ENCODE results near the gene RTKN. TPM values are rescaled to one million over a fixed set of nuclear protein-coding genes. Genes with fewer than 3 reads are reported as not detected.

RTKN gene
- total RNA-seq, 1 experiment from 2014 or later, result 87.1 TPM

DNA sequence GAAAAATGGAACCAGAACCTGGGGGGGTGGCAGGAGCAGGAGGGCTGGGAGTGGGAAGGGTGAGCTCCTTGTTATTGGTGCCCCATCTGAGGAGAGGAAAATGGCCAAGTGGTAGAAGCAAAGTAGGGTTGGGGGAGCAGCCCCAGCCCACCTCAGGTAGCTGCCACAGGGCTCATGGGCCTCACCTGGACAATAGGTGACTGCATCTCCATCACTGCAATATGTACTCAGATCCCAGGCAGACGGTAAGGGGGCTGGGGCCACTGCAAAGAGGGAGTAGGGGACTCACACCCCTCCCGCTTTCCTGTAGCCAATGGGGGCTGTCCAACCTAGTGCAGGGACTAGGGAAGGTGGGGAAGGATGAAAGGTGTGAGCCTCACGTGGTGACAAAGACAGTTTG lies 24.5 kb downstream of the RTKN start:
- peaks cover 1 to 18% of the 10 kb centered on the region in 2 experiments; a peak in 3 of 4 replicates for H3K4me1 Mint-ChIP-seq
- DNase-seq, result no peak
- Histone ChIP-seq H3K23ac (ENCODE audit: insufficient read length, low read depth, low read length) (no peak overlapping the region), H3K4me1 (ENCODE audit: insufficient read depth, low read length) (no peaks in the 10 kb centered on the region), H3K4ac (ENCODE audit: low read depth, low read length) (no peak overlapping the region), H3K9ac (ENCODE audit: extremely low read depth, insufficient read length, low read length) (no peak overlapping the region), H2BK20ac (ENCODE audit: low read depth, low read length, poor library complexity, severe bottlenecking) (no peak overlapping the region), H4K91ac (ENCODE audit: insufficient read length, low read depth, low read length) (no peak overlapping the region), H3K27me3 (ENCODE audit: insufficient read depth, low read length) (no peaks in the 10 kb centered on the region), H3K79me2 (ENCODE audit: insufficient read depth, low read length) (no peaks in the 10 kb centered on the region), H2AFZ (ENCODE audit: low read length) (no peak overlapping the region), H3K27ac (ENCODE audit: insufficient read length, low read depth, low read length) (no peak overlapping the region), H3T11ph (ENCODE audit: low read length) (no peak overlapping the region), H3K79me1 (ENCODE audit: insufficient read depth, low read depth, low read length, poor library complexity, severe bottlenecking) (no peaks in the 10 kb centered on the region), H2BK5ac (ENCODE audit: insufficient read length, low read length) (no peak overlapping the region), H2AK5ac (ENCODE audit: insufficient read length, low read length) (no peak overlapping the region), H3K9me3 (ENCODE audit: control insufficient read depth, low read depth, low read length) (no peaks in the 10 kb centered on the region), H3K14ac (ENCODE audit: insufficient read depth, low read length) (no peak overlapping the region), H3K23me2 (ENCODE audit: insufficient read length, low read depth, low read length, poor library complexity, severe bottlenecking) (peaks cover 9% of the 10 kb centered on the region), H2BK15ac (ENCODE audit: low read depth, low read length) (no peak overlapping the region), H2BK120ac (ENCODE audit: low read depth, low read length, poor library complexity, severe bottlenecking) (no peak overlapping the region), H2BK12ac (ENCODE audit: insufficient read length, low read depth, low read length) (no peak overlapping the region), H4K20me1 (ENCODE audit: control insufficient read depth, insufficient read depth, insufficient read length) (no peaks in the 10 kb centered on the region), H3K18ac (ENCODE audit: insufficient read length, low read depth, low read length) (no peak overlapping the region), H3K56ac (ENCODE audit: insufficient read length, low read depth, low read length) (no peak overlapping the region), H4K5ac (ENCODE audit: insufficient read length, low read depth, low read length) (no peak overlapping the region), H4K8ac (replicated peaks; ENCODE audit: insufficient read length, low read depth, low read length) (no peak overlapping the region), H3K4me2 (ENCODE audit: insufficient read depth, insufficient read length, low read length) (no peak overlapping the region)
- TF ChIP-seq, protein P1, sequence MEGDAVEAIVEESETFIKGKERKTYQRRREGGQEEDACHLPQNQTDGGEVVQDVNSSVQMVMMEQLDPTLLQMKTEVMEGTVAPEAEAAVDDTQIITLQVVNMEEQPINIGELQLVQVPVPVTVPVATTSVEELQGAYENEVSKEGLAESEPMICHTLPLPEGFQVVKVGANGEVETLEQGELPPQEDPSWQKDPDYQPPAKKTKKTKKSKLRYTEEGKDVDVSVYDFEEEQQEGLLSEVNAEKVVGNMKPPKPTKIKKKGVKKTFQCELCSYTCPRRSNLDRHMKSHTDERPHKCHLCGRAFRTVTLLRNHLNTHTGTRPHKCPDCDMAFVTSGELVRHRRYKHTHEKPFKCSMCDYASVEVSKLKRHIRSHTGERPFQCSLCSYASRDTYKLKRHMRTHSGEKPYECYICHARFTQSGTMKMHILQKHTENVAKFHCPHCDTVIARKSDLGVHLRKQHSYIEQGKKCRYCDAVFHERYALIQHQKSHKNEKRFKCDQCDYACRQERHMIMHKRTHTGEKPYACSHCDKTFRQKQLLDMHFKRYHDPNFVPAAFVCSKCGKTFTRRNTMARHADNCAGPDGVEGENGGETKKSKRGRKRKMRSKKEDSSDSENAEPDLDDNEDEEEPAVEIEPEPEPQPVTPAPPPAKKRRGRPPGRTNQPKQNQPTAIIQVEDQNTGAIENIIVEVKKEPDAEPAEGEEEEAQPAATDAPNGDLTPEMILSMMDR (conservative IDR thresholded peaks at IDR 0.05), result no peak
- H3K36me3 Mint-ChIP-seq (ENCODE audit: insufficient read depth in 1 of 3, low read depth in 3 of 3), result no peaks in the 10 kb centered on the region; a peak in 1 of 7 replicates
- no CpG with 5 or more reads among the region's 3 CpGs for WGBS (ENCODE audit: extremely low coverage, insufficient read length, low lambda C conversion rate)
- H3K27ac Mint-ChIP-seq, result no peak overlapping the region
- H3K27me3 Mint-ChIP-seq (ENCODE audit: low read depth), result peaks cover 30% of the 10 kb centered on the region
- H3K4me3 Mint-ChIP-seq, result no peak overlapping the region
- no peaks in the 10 kb centered on the region; a peak in 1 of 5 replicates for H3K9me3 Mint-ChIP-seq
